ENCODE results near the gene CARD6. TPM values are rescaled to one million over a fixed set of nuclear protein-coding genes. Genes with fewer than 3 reads are reported as not detected.

CARD6 gene
- total and polyA plus RNA-seq, 10 of the 15 experiments (the other 5 are each of a cell fraction or from before 2014, with no cell fraction given) = 0.29 to 1.2 (median 0.62) TPM

DNA sequence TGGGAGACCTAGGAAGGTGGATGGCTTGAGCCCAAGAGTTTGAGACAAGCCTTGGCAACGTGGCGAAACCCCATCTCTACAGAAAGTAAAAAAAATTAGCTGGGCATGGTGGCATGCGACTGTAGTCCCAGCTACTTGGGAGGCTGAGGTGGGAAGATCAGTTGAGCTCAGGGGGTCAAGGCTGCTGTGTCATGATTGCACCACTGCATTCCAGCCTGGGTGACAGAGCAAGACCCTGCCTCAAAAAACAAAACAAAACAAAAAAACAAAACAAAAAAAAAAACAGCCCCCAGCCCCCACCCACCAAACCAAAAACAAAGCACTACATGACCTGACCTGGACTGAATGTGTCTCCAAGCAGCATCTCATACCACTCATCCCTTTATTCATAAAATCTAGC is 34.8 kb downstream of the CARD6 start:
- Histone ChIP-seq H3K9ac (ENCODE audit: control insufficient read depth, insufficient read depth, low read length) (no peak overlapping the region), H3K36me3 (ENCODE audit: control insufficient read depth in 2 of 2, insufficient read depth in 2 of 2, low read length in 1 of 2) (no peaks in the 10 kb centered on the region), H3K79me2 (ENCODE audit: control insufficient read depth, insufficient read depth, low read length) (no peaks in the 10 kb centered on the region), H4K20me1 (ENCODE audit: control insufficient read depth, insufficient read depth) (no peaks in the 10 kb centered on the region), H3K27ac (ENCODE audit: control insufficient read depth, insufficient read depth) (no peak overlapping the region), H3K4me2 (ENCODE audit: control insufficient read depth, insufficient read depth) (no peak overlapping the region), H3K27me3 (replicated peaks in 1 of 2; ENCODE audit: control insufficient read depth in 2 of 2, insufficient read depth in 2 of 2, low read length in 1 of 2) (no peaks in the 10 kb centered on the region), H2AFZ (ENCODE audit: control insufficient read depth, low read depth, low read length) (no peak overlapping the region), H3K4me1 (ENCODE audit: control insufficient read depth, insufficient read depth, low read length) (peaks cover 6% of the 10 kb centered on the region; the same call in 1 of the 2 replicates), H3K4me3 (no peak overlapping the region), H3K9me3 (replicated peaks; ENCODE audit: control insufficient read depth, insufficient read depth, low read length) (no peaks in the 10 kb centered on the region; the same call in 2 of the 3 replicates)
- POLR2A ChIA-PET = no interaction called here
- WGBS (ENCODE audit: insufficient coverage, insufficient replicate concordance, low lambda C conversion rate, missing lambda C conversion rate) = 72% methylated on average over 3 of the region's 3 CpGs
- SMC1A ChIA-PET (ENCODE audit: uncharacterized antibody, unreplicated experiment) = interaction anchor here (0.6 kb wide), 1 partner anchor 243 kb away, joined by 3 read pairs; no protein-coding TSS in a partner anchor
- in situ Hi-C loops (cut with MboI) (loop anchor here (10.0 to 25.0 kb wide), 2 partner anchors 914 to 1161 kb away; no protein-coding TSS in a partner anchor), intact Hi-C loops (cut with micrococcal nuclease; ENCODE audit: unreplicated experiment) (loop anchor here (5.0 kb wide), 3 partner anchors 189 to 1159 kb away; no protein-coding TSS in a partner anchor)
- FAIRE-seq (no peak), ATAC-seq (no peak), DNase-seq (ENCODE audit: low read depth, low spot score) (no peak)
- no TSS peak for BruUV-seq (replicated peaks)
- RAD21 ChIA-PET (ENCODE audit: unreplicated experiment) = no interaction called here
- CTCF ChIA-PET = no interaction called here
- TF ChIP-seq ETV6 (conservative IDR thresholded peaks at IDR 0.05 in 1 of 2, IDR thresholded peaks at IDR 0.05 in 1 of 2; ENCODE audit: borderline replicate concordance in 1 of 2, low read depth in 1 of 2) = no peak
- TF ChIP-seq BHLHE40 (IDR thresholded peaks at IDR 0.05; ENCODE audit: borderline replicate concordance in 1 of 2, low read depth in 2 of 2, low read length in 1 of 2) = no peak
- TF ChIP-seq, protein P1, sequence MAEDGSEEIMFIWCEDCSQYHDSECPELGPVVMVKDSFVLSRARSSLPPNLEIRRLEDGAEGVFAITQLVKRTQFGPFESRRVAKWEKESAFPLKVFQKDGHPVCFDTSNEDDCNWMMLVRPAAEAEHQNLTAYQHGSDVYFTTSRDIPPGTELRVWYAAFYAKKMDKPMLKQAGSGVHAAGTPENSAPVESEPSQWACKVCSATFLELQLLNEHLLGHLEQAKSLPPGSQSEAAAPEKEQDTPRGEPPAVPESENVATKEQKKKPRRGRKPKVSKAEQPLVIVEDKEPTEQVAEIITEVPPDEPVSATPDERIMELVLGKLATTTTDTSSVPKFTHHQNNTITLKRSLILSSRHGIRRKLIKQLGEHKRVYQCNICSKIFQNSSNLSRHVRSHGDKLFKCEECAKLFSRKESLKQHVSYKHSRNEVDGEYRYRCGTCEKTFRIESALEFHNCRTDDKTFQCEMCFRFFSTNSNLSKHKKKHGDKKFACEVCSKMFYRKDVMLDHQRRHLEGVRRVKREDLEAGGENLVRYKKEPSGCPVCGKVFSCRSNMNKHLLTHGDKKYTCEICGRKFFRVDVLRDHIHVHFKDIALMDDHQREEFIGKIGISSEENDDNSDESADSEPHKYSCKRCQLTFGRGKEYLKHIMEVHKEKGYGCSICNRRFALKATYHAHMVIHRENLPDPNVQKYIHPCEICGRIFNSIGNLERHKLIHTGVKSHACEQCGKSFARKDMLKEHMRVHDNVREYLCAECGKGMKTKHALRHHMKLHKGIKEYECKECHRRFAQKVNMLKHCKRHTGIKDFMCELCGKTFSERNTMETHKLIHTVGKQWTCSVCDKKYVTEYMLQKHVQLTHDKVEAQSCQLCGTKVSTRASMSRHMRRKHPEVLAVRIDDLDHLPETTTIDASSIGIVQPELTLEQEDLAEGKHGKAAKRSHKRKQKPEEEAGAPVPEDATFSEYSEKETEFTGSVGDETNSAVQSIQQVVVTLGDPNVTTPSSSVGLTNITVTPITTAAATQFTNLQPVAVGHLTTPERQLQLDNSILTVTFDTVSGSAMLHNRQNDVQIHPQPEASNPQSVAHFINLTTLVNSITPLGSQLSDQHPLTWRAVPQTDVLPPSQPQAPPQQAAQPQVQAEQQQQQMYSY (CRISPR knock-in tag; IDR thresholded peaks at IDR 0.05) = no peak
- no peak for TF ChIP-seq EED (IDR thresholded peaks at IDR 0.05; ENCODE audit: low read depth)
- TF ChIP-seq MEF2A (IDR thresholded peaks at IDR 0.05; ENCODE audit: insufficient read depth, low read depth, low read length) = no peak
- TF ChIP-seq, protein P2, sequence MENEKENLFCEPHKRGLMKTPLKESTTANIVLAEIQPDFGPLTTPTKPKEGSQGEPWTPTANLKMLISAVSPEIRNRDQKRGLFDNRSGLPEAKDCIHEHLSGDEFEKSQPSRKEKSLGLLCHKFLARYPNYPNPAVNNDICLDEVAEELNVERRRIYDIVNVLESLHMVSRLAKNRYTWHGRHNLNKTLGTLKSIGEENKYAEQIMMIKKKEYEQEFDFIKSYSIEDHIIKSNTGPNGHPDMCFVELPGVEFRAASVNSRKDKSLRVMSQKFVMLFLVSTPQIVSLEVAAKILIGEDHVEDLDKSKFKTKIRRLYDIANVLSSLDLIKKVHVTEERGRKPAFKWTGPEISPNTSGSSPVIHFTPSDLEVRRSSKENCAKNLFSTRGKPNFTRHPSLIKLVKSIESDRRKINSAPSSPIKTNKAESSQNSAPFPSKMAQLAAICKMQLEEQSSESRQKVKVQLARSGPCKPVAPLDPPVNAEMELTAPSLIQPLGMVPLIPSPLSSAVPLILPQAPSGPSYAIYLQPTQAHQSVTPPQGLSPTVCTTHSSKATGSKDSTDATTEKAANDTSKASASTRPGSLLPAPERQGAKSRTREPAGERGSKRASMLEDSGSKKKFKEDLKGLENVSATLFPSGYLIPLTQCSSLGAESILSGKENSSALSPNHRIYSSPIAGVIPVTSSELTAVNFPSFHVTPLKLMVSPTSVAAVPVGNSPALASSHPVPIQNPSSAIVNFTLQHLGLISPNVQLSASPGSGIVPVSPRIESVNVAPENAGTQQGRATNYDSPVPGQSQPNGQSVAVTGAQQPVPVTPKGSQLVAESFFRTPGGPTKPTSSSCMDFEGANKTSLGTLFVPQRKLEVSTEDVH (IDR thresholded peaks at IDR 0.05; ENCODE audit: low read depth, partially characterized antibody) = no peak
- TF ChIP-seq LARP7 (IDR thresholded peaks at IDR 0.05) = no peak
- no peak for TF ChIP-seq RBBP5 (conservative IDR thresholded peaks at IDR 0.05)
- TF ChIP-seq HDAC6 (IDR thresholded peaks at IDR 0.05; ENCODE audit: unreplicated experiment) = no peak
- no peak for TF ChIP-seq MTA2 (IDR thresholded peaks at IDR 0.05; ENCODE audit: low read depth)
- TF ChIP-seq, protein P3, sequence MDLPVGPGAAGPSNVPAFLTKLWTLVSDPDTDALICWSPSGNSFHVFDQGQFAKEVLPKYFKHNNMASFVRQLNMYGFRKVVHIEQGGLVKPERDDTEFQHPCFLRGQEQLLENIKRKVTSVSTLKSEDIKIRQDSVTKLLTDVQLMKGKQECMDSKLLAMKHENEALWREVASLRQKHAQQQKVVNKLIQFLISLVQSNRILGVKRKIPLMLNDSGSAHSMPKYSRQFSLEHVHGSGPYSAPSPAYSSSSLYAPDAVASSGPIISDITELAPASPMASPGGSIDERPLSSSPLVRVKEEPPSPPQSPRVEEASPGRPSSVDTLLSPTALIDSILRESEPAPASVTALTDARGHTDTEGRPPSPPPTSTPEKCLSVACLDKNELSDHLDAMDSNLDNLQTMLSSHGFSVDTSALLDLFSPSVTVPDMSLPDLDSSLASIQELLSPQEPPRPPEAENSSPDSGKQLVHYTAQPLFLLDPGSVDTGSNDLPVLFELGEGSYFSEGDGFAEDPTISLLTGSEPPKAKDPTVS (IDR thresholded peaks at IDR 0.05; ENCODE audit: low read depth, low read length) = no peak
- no peak for TF ChIP-seq SPI1 (IDR thresholded peaks at IDR 0.05; ENCODE audit: borderline replicate concordance, insufficient read depth, low read depth, low read length)
- TF ChIP-seq FOXK2 (IDR thresholded peaks at IDR 0.05) = no peak
- no peak for TF ChIP-seq SP1 (IDR thresholded peaks at IDR 0.05; ENCODE audit: low read depth, low read length)

All from GM12878 (cell line).